Posterior cingulate gyrus (tissue), 11 donors: ENCODE measurements around the gene RAB41.
A peak's percentile ranks its signal among the peaks of the same experiment; 100 is the strongest.
"Not testable (repeated sequence)": the region's sequence is repeated elsewhere in the genome, so short reads cannot be mapped to it uniquely, and the experiment has no call there.

Experiments used
- DNase-seq, 10 donors: peaks; one replicate each; pipeline versions ENCODE4 v3.0.0 to v3.0.0-alpha.2; 2020 to 2021; ENCODE audit warnings: mixed read lengths in 3 of 10
- intact Hi-C: fragments of 100-400 bp; cut with DNase I; formaldehyde crosslinking; loops from one replicate; pipeline ENCODE4 v1.15.1; 2023

The RAB41 gene

DNA sequence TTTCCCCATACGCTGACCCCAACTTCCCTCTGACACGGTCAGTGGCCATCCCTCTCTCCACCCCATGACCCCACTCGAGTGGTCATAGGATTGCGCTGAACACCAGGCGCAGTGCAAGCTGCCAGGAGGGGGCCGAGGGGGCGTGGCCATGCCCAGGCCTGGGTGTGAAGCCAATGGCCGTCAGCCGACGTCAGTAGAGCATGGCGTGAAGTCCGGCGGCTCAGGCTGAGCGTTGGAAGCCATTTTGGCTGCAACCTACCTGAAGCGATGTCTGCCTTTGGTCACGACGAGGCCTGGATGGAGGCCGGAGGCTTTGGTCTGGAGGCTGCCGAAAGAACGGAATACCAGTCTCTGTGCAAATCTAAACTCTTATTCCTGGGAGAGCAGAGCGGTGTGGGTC is at the start of gene RAB41:
Gene RAB41, plus strand, starts transcription at position 222 of the 400 bp plus-strand sequence. Its CDS starts 46 bp downstream, at position 268.
- no peak for DNase-seq
- intact Hi-C loops: no loop called here

GRCh38 chrX:70234355-70234754 is 47.6 kb upstream of the RAB41 start, which contains the start of gene AWAT1:
TSS of gene AWAT1 (plus strand) at chrX:70234655. CDS start at chrX:70234696, 41 bp downstream.
- intact Hi-C loops: no loop called here
- no peak for DNase-seq

DNA sequence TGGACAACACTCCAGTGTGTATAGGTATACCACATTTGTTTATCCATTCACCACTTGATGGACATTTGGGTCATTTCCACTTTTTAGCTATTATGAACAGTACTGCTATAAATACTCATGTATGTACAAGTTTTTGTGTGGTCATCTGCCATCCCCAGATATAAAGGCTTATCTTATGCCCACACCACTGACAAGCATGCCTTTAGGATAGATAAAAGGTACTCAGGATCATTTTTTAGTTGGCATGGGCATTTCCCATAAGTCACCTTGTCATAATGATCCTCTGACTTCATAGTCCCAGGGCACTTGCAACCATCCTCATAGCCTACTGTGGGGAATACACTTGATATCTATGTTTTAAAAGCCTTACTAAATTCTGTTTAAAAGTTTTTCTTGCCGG is 41.2 kb upstream of the RAB41 start:
- intact Hi-C loops: no loop called here
- DNase-seq: no peak

- DNase-seq: no peak
- intact Hi-C loops: no loop called here
These were observed 40.5 kb upstream of the RAB41 start for GRCh38 chrX:70241501-70241900.

DNA sequence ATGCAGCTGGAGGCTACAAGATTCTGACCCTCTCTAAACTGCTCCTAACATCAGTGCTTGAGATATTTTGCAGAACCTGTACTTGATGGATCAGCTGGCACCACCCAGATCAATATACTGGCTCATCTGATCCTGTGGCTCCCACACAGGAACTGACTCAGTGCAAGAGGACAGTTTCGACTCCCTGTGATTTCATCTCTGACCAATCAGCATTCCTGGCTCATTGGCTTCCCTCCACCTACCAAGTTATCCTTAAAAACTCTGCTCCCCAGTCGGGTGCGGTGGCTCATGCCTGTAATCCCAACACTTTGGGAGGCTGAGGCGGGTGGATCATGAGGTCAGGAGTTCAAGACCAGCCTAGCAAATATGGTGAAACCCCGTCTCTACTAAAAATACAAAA is 38.4 kb upstream of the RAB41 start:
- DNase-seq, intact Hi-C loops: not testable (repeated sequence)

GRCh38 chrX:70244881-70245280 is 37.1 kb upstream of the RAB41 start:
- DNase-seq: no peak
- intact Hi-C loops: no loop called here

- intact Hi-C loops: no loop called here
- DNase-seq: no peak
These were observed 34.7 kb upstream of the RAB41 start for GRCh38 chrX:70247252-70247651.

DNA sequence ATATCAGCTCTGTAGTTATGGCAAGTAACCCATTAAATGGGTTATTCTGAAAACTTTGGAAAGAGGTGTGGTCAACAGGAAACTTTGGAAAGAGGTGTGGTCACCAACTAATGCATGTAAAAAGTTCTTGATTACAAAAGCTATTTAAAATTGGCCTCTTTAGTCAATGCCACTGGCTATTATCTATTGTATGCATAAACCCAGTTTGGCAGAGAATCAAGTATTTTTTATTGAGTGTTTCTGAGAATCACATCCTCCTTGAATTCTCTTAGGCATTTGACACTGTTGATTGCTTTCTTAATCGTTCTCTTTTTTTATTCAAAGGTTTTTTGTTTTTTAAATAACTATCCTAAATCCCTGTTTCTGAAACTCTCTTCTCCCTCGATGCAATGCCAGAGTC is 29.5 kb upstream of the RAB41 start:
- no peak for DNase-seq
- intact Hi-C loops: no loop called here

GRCh38 chrX:70253377-70254062 is 28.5 kb upstream of the RAB41 start:
- intact Hi-C loops: no loop called here
- DNase-seq: no peak

DNA sequence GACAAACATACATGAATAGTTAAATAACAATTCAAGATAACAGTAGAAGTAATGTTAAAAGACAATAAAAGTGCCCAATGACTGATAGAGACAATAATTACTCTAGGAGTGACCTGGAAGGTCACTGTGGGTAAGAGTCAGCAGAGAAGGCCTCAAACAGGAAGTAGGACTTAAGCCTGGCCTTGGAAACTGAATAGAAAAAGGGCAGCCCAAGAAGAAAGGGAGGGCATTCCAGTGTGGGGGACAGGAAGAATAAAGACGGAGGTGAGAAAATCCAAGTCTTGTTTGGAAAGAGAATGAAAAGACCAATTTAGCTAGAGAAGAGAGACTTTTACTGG is 27.9 kb upstream of the RAB41 start:
- DNase-seq: no peak
- intact Hi-C loops: no loop called here

DNA sequence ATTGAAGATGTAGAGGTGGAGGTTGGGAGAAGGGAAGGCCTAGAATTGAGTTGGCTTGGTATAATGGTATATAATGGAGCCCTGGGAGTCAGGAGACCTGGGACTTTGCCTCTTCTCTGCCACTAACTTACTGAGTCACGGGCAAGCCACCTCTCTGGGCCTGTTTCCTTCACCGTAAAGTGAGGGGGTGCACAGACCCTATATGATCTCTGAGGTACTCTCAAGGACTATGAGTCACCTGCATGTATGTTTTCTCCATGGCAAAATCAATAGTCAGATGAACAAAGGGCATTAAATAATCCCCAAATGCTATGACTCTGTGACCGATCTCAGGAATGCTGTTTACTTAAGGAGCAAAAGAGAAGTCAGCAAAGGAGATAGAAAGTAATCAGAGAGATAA is 27.1 kb upstream of the RAB41 start:
- DNase-seq: no peak
- intact Hi-C loops: no loop called here

DNA sequence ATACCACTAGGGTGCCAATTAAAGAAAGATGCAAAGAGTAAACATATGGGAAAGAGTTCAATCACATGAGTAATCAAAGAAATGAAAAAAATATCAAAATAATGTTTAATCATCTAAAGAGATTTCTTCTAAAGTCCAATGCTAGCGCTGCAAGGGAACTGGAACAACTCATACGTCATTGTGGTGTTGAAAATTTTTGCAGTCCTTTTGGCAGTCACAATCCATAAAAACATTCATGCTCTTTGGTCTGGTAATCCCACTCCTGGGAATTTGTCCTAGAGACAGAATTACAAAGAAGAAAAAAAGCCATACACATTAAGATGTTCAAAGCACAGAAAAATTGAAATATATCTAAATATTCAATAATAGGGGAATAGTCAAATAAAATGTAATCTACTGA is 26.5 kb upstream of the RAB41 start:
- intact Hi-C loops: no loop called here
- DNase-seq: no peak

DNA sequence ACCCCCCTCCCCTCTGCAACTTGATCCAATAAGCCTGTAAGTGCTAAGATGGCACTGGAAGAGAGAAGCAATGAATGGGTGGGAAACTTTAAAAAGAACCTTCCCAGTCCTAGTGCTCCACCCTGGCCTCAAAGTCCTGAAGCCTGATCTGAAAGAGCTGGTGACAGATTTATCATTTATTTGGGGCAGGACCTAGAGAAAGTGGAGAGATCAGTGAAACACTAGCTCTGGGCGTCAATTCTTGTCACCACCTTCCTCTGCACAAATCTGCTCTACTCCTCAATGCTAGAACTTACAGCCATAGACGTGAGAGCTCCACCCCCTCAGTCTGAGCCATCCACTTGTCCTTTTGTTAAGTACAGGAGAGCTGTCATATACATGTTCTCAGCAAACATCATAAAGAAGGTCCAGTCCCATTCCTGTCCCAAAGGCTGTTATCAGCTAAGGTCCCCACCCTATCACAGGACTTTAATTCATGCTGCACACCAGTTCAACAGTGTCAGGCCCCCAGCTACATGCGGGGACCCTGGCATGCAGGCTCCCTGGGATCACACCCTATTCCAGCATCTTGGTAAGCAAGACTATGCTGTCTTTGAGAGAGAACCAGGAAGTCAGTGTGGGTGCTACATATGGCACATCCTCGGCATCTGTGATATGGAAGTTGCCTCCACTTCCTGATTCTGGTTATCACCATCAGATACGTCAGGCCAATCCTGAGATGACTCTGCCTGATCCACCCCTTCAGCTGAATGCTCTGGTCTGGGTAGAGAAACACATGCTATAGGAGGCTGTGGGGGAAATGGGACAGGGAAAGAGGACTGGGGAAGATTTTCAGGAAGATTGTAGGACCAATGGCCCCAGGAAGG is 24.3 kb upstream of the RAB41 start:
- no peak for DNase-seq
- intact Hi-C loops: no loop called here

DNA sequence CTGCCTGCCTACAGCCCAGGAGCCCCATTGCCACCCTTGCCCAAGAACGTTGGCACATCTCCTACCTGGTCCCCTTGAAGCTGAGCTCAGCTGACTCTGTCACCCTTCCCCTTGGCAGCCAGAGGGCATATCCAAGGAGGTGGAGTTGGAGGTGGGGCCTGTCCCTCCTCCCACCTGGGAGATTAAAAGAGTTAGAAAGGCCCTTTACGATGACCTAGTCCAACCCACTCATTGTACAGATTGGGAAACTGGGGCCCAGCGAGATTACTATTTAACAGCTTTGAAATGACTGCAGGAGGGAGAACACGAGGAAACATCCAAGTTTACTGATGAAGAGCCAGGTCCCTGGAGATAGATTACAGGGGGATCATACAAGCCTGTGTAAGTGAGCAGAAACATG is 21.9 kb upstream of the RAB41 start, which contains the start of gene P2RY4:
Gene P2RY4, minus strand, starts transcription at position 101 of the 400 bp plus-strand sequence. CDS start 580 bp downstream, outside the sequence.
- intact Hi-C loops: no loop called here
- no peak for DNase-seq

GRCh38 chrX:70262952-70263567 is 18.9 kb upstream of the RAB41 start:
- intact Hi-C loops: no loop called here
- DNase-seq: peak in 5 of 10 donors; percentile 4 to 83 (median 20)

- intact Hi-C loops: no loop called here
- no peak for DNase-seq
These were observed 17.2 kb upstream of the RAB41 start for GRCh38 chrX:70264784-70265183.

- no peak for DNase-seq
- intact Hi-C loops: no loop called here
These were observed 13.9 kb upstream of the RAB41 start, which contains the start of gene ARR3 for GRCh38 chrX:70268034-70268433. TSS of gene ARR3 (plus strand) at chrX:70268334. CDS start at chrX:70269386, 1,052 bp downstream.

DNA sequence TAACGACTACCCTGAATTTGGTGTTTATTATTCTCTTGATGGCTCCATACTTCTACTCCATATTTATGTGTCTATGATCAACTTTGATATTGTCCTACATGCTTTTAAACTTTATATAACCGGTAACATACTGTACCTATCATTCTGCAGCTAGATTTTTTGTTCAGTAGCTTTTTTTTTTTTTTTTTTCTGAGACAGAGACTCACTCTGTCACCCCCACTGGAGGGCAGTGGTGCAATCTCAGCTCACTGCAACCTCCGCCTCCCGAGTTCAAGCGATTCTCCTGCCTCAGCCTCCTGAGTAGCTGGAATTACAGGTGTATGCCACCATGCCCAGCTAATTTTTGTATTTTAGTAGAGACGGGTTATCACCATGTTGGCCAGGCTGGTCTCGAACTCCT is 7.9 kb upstream of the RAB41 start:
- intact Hi-C loops: not testable (repeated sequence)

GRCh38 chrX:70279081-70279480 is 2.9 kb upstream of the RAB41 start:
- intact Hi-C loops: no loop called here
- DNase-seq: no peak

More for the DNA sequence above, 7.9 kb upstream of the RAB41 start:
- not testable (repeated sequence) for DNase-seq

DNA sequence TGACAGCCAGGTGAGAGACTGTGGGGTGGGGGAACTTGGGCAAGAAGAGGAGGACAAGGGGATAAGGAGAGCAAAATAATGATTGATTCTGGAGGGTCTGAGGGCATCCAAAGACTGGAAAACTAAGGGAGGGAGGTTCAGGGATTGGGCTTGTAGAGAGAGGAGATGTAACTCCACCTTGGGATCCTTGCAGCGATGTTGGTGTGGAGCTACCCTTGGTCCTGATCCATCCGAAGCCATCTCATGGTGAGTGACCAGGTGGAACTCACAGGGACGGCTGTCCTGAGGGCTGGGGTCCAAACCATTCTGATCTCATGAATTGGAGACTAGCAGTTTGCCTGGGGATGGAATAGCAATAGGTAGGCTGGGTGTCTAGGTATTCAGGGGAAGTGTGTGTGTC is 1.4 kb upstream of the RAB41 start:
- no peak for DNase-seq
- intact Hi-C loops: no loop called here

GRCh38 chrX:70289168-70289792 is 7.3 kb downstream of the RAB41 start:
- intact Hi-C loops: no loop called here

More at GRCh38 chrX:70289168-70289792, 7.3 kb downstream of the RAB41 start:
- DNase-seq: no peak
